NCI-H748 (cell line): ENCODE measurements around the gene PIP4K2C.
"Not testable (repeated sequence)": the region's sequence is repeated elsewhere in the genome, so short reads cannot be mapped to it uniquely, and the experiment has no call there.

Source experiments
- DNase-seq: peaks from one replicate; lab custom pipeline; 2025; ENCODE audit not compliant: unreplicated experiment; lab: John Stamatoyannopoulos, UW

The PIP4K2C gene

DNA sequence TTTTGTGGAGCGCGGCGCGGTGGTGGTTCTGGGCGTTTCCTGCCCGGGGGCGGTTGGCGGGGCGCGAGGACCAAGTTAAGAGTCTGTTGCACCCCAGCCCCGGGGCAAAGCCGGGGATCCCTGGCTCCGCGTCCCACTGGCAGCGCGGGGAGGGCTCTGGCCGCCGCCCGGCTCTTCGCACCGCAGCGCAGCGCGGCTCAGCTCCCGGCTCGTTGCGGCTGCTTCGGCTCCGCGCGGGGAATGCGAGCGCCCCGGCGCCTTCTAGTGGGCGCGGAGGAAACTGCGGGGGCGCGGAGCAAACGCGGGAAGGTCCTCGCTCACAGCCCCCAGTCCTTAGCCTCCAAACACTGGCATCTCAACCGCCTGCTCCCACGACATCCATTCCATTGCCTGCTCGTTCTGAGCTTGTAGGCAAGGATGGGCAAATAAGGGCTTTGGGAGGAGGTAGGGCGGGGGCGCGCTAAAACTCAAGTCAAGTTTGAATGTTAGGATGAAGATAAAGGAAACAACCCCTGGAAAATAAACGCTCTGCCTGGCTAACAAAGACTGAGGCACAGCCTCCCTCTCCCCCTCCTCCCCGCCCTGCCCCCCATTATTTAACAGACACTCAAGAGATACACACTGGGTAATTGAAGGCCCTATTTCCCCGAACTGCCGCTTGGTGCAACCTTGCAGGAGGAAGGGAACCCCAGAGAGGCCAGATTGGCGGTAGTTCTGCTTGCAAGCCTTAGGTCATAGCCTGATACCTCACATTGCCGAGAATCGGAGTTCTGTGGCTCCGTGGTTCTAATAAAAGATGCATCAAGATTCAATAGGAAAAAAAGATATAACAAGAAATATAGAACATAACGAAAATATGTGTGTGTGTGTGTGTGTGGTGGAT lies 42.2 kb downstream of the PIP4K2C start, which contains the start of gene B4GALNT1:
B4GALNT1 (minus strand) TSS at position 244 of the 883 bp plus-strand sequence. CDS start 1,069 bp downstream, outside the sequence.
- peak; percentile 89 for DNase-seq

DNA sequence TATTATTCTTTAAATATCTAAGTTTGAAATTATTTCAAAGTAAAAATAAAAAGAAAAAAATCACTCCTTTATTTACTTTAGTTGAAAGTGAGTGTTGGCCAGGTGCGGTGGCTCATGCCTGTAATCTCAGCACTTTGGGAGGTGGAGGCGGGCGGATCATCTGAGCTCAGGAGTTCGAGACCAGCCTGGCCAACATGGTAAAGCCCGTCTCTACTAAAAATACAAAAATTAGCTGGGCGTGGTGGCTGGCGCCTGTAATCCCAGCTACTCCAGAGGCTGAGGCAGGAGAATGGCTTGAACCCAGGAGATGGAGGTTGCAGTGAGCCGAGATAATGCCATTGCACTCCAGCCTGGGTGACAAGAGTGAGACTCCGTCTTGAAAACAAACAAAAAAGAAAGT lies 45.7 kb downstream of the PIP4K2C start:
- not testable (repeated sequence) for DNase-seq

DNA sequence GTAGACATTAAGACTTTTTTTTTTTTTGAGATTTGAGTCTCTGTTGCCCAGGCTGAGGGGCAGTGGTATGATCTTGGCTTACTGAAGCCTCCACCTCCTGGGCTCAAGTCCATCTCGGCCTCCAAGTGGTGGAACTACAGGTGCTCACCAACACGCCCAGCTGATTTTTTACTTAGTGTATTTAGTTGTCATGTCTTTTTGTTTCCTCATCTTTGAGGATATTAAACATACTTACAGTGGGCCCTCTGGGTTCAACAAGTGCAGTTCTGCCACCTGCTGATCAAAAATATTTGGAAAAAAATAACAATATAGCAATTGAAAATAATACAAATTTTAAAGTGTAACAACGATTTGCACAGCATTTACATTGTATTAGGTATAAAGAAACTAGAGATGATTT lies 46.4 kb downstream of the PIP4K2C start:
- no peak for DNase-seq

DNA sequence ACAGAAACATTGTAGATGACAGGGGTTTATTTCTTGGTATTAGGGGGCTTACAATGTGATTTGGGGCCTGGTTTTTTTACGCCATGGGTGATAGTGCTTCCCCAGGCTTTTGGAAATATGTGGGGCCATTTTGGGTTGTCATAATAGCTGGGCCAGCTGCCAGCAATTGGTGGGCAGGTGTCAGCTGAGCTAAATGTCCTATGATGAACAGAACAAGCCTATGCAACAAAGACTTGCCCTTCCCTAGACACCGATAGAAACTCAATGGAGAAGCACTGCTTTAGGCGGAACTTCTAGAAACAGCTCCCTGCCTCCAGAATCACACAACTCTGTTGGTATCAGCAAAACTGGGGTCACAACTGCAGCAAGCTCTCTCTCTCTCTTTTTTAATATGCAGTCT lies 47.1 kb downstream of the PIP4K2C start:
- no peak for DNase-seq

DNA sequence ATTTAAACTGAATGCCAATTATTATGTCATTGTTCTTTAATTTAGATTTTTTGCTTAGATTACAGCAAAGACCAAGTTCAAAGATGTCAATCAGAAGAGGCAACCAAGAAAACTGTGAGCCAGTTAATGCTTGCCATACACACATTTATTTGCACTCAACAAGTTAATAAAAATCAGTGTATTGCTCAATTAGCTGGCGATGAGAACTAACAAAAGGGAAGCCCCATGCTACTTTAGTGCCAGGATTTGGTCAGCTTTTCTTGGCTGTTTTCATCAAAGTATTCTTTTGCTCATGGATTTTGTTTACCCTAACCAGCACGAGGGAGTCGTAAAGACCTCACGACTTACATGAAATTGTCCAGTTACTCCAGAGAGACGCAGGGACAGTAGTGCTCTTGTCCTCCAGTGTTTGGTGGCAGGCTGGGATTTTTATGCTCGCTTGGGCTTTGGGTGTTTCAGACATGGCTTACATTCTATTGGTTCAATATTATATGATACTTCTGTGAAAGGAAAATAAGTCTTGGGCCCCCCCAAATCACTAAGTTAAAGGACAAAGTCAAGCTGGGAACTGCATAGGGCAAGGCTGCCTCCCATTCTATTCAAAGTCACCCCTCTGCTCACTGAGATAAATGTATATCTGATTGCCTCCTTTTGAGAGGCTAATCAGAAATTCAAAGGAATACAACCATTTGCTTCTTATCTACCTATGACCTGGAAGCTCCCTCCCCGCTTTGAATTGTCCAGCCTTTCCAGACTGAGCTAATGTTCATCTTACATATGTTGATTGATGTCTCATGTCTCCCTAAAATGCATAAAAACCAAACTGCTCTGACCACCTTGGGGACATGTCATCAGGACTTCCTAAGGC lies 49.4 kb downstream of the PIP4K2C start:
- DNase-seq, result no peak

DNA sequence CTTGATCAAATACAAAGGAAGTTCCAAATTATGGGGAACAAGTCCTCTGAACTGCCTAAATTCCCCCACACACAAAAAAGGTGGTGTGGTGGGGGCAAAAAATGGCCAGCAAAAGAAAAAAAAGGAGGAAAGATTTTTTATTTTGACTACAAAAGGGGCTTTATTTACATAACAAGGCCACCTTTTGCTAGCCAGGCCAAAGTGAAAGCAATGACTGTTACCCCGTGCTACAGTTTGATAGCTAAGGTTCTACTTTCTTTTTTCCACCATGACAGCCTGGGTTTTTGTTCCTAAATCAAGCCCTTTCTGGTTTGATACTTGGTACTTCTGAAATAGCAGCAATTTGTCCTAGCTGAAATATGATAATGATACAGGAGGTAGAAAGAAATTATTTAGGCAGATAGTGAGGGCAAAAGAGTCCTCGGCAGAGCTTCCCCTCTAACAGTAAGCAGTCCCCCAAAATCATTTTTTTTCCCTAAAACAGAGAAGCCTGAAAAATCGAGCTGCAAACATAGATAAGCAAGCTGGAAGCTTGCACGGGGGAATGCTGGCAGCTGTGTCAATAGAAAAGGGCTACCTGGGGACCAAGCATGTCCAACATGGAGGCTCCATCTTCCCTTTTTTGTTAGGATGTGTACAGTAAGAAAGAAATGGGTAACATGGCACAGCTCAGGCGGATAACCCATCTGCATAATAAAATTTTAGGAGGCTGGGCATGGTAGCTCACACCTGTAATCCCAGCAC lies 50.9 kb downstream of the PIP4K2C start:
- peak; percentile 47 for DNase-seq

DNA sequence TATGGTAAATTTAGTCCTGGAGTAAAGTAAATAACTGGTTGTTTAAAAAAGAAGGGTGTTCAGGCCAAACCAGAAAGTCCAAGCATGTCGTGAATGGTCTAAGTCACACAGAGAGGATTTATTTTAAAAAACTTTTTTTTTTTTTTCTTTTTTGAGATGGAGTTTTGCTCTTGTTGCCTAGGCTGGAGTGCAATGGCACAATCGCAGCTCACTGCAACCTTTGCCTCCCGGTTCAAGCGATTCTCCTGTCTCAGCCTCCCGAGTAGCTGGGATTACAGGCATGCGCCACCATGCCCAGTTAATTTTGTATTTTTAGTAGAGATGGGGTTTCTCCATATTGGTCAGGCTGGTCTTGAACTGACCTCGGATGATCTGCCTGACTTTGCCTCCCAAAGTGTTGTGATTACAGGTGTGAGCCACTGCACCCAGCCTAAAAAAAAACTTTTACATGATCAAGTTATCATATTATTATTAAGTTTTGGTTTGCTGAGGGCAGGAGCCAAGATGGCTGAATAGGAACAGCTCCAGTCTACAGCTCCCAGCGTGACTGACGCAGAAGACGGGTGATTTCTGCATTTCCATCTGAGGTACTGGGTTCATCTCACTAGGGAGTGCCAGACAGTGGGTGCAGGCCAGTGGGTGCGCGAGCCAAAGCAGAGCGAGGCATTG lies 55.1 kb downstream of the PIP4K2C start:
- peak; percentile 32 for DNase-seq

DNA sequence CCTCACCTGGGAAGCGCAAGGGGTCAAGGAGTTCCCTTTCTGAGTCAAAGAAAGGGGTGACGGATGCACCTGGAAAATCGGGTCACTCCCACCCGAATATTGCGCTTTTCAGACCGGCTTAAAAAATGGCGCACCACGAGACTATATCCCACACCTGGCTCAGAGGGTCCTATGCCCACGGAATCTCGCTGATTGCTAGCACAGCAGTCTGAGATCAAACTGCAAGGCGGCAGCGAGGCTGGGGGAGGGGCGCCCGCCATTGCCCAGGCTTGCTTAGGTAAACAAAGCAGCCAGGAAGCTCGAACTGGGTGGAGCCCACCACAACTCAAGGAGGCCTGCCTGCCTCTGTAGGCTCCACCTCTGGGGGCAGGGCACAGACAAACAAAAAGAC lies 55.7 kb downstream of the PIP4K2C start:
- DNase-seq, result not testable (repeated sequence)
